ENCODE measurements around the gene RCHY1. TPM values are rescaled to one million over a fixed set of nuclear protein-coding genes. Genes with fewer than 3 reads are reported as not detected.
A peak's percentile ranks its signal among the peaks of the same experiment; 100 is the strongest.
"Not testable (repeated sequence)": the region's sequence is repeated elsewhere in the genome, so short reads cannot be mapped to it uniquely, and the experiment has no call there.

Gene RCHY1
- total RNA-seq, 2 experiments from 2014 or later = 28.5 to 34.1 TPM

DNA sequence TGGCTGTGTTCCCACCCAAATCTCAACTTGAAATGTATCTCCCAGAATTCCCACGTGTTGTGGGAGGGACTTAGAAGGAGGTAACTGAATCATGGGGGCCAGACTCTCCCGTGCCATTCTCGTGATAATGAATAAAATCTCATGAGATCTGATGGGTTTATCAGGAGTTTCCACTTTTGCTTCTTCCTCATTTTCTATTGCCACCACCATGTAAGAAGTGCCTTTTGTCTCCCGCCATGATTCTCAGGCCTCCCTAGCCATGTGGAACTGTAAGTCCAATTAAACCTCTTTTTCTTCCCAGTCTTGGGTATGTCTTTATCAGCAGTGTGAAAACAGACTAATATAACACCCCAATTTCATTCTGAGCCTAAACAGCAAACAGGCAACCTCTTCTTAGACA lies 4.6 kb downstream of the RCHY1 start:
- ATAC-seq; CTCF ChIA-PET; H3K4me3 Mint-ChIP-seq; H3K27ac Mint-ChIP-seq; H3K9me3 Mint-ChIP-seq (ENCODE audit: low read depth); H3K27me3 Mint-ChIP-seq; DNase-seq: not testable (repeated sequence)
- H3K36me3 Mint-ChIP-seq = peaks cover 44% of the 10 kb centered on the region
- H3K4me1 Mint-ChIP-seq = peaks cover 26% of the 10 kb centered on the region

DNA sequence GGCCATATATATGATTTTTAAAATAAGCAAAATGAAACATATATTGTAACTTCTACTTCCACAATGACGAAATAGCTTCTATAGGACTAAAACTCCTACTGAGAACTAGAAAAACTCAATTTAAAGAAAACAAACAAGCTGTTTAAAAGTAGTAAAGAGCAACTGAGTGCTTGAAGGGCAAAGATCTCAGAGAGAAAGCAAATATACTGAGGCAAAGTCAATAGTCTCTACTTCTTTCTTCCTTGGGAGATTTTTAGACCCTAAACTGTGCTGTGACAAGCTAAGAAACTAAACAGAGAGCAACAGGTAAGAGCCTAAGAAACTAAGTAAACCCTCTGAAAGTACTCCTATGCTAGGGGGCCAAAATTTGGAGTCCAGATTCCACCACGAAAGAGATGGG lies 8.6 kb downstream of the RCHY1 start:
- Mint-ChIP-seq H3K4me1 (peaks cover 18% of the 10 kb centered on the region), H3K9me3 (ENCODE audit: low read depth) (no peaks in the 10 kb centered on the region), H3K36me3 (peaks cover 62% of the 10 kb centered on the region), H3K4me3 (no peak overlapping the region), H3K27ac (no peak overlapping the region), H3K27me3 (no peaks in the 10 kb centered on the region)
- ATAC-seq = no peak
- DNase-seq = no peak
- CTCF ChIA-PET = interaction anchor here (0.7 to 1.2 kb wide), 2 partner anchors 12 to 30 kb away, joined by 3 read pairs; no protein-coding TSS in a partner anchor

DNA sequence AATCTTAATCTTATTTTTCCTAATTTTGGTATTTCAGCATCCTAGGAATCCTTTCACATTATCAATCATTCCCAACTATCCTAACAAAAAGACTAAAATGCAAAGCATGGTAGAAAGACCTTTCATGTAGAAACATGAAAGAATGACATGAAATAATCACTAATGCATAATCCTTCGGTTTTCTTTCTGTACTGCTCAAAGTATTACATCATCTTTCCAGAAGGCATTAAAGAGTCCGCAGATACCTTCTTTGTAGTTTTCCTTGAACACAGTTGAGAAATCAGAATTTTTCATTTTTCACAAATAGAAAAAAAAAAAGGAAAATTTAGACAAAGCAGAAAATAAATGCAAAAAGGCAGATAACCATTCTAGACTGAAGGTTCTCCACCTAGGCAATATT lies 11.5 kb downstream of the RCHY1 start:
- peaks cover 72% of the 10 kb centered on the region for H3K36me3 Mint-ChIP-seq
- no peak overlapping the region for H3K4me3 Mint-ChIP-seq
- peaks cover 14% of the 10 kb centered on the region for H3K4me1 Mint-ChIP-seq
- H3K27ac Mint-ChIP-seq = no peak overlapping the region
- peaks cover 2% of the 10 kb centered on the region for H3K9me3 Mint-ChIP-seq (ENCODE audit: low read depth)
- DNase-seq = no peak
- ATAC-seq = no peak
- no peaks in the 10 kb centered on the region for H3K27me3 Mint-ChIP-seq
- CTCF ChIA-PET = no interaction called here

DNA sequence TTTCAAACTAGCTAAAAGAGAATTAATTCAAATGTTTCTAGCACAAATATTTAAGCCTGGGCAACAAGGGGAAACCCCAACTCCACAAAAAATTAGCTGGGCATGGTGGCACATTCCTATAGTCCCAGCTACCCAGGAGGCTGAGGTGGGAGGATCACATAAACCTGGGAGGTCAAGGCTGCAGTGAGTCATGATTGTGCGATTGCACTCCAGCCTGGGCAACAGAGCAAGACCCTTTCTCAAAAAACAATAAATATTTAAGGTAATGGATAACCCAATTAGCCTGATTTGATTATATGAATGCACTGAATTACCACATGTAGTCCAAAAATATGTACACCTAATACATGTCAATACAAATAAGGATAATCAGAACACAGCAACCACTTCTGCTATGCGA lies 14.3 kb downstream of the RCHY1 start:
- Mint-ChIP-seq H3K4me3 (no peak overlapping the region), H3K27me3 (no peaks in the 10 kb centered on the region), H3K27ac (no peak overlapping the region), H3K4me1 (peaks cover 23% of the 10 kb centered on the region), H3K36me3 (peaks cover 63% of the 10 kb centered on the region), H3K9me3 (ENCODE audit: low read depth) (peaks cover 2% of the 10 kb centered on the region)
- CTCF ChIA-PET = interaction anchor here (1.3 kb wide), 1 partner anchor 14 kb away, joined by 3 read pairs; no protein-coding TSS in a partner anchor
- no peak for ATAC-seq
- no peak for DNase-seq

DNA sequence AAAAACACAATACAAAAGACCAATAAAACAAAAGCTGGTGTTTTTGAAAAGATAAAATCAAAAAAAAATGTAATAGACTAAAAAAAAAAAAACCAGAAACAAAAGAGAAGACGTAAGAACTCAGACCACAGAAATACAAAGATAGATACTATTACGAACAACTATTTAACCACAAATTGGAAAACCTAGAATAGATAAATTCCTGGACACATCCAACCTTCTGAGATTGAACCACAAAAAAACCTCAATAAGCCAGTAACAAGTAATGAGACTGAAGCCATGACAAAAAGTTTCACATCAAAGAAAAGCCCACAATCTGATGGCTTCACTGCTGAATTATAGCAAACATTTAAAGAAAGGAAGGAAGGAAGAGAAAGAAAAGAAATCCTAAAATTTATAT lies 16.2 kb downstream of the RCHY1 start:
- Mint-ChIP-seq H3K36me3 (peaks cover 53% of the 10 kb centered on the region), H3K4me1 (peaks cover 27% of the 10 kb centered on the region), H3K9me3 (ENCODE audit: low read depth) (peaks cover 2% of the 10 kb centered on the region), H3K27me3 (no peaks in the 10 kb centered on the region), H3K27ac (no peak overlapping the region), H3K4me3 (no peak overlapping the region)
- DNase-seq = no peak
- CTCF ChIA-PET = no interaction called here
- ATAC-seq = no peak

DNA sequence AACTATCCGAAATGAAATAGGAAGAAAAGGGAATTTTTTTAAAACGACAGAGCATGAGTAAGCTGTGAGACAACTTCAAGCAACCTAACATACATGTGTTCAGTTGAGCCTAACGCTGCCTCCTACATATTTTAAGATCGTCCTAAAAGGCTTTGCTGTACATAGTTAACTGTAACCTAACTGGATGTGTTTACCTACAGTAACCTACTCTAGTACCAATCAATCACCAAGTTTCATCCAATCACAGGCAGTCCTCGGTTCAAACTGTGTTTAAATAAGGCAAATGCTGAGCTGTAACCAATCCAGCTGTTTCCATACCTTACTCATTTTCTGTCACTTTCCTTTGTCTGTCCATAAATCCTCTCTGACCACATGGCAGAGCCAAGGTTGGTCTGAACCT lies 17.1 kb downstream of the RCHY1 start:
- Mint-ChIP-seq H3K9me3 (ENCODE audit: low read depth) (peaks cover 2% of the 10 kb centered on the region), H3K27me3 (no peaks in the 10 kb centered on the region), H3K4me1 (peaks cover 27% of the 10 kb centered on the region), H3K36me3 (peaks cover 47% of the 10 kb centered on the region), H3K4me3 (no peak overlapping the region), H3K27ac (no peak overlapping the region)
- ATAC-seq (no peak), DNase-seq (no peak)
- CTCF ChIA-PET = no interaction called here

DNA sequence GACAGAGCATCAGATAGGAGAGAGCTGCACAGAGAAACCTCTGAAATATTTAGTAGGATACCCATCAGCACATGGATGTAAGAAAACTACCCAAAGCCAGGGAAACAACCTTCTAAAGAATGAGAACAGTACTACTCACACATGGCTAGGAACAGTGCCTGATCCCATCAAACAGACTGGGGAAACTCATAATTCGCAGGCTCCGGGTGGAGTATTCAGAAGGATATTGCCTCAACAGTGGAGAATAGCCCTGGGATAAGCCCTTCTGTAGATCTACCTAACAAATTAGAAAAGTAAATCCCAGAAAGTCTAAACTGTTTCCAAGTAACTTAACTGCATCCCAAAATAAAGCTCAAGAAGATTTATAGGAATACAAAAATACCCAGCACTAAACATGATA lies 17.8 kb downstream of the RCHY1 start:
- Mint-ChIP-seq H3K27ac (no peak overlapping the region), H3K4me3 (no peak overlapping the region), H3K27me3 (no peaks in the 10 kb centered on the region), H3K36me3 (peaks cover 48% of the 10 kb centered on the region), H3K9me3 (ENCODE audit: low read depth) (peaks cover 2% of the 10 kb centered on the region), H3K4me1 (peaks cover 27% of the 10 kb centered on the region)
- CTCF ChIA-PET = no interaction called here
- ATAC-seq (no peak), DNase-seq (no peak)

DNA sequence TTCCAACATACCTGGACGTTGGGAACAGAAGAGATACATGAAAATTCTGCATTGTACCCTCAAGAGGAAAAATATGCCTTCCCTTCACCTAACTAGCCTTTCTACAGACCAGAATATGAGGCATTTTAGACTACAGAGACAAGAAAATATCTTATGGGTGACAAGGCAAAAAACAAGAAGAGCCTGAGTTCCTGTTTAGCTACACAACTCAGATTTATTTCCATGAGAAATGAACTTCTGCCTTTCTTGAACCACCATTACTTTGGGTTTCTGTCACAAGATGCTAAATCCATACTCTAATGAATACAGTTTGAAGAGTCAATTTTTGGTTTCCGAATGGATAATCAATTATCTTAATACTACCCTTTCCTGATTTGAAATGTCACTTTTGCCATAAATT lies 18.7 kb downstream of the RCHY1 start:
- ATAC-seq (no peak), DNase-seq (no peak)
- CTCF ChIA-PET = no interaction called here
- H3K4me3 Mint-ChIP-seq = no peak overlapping the region
- peaks cover 2% of the 10 kb centered on the region for H3K9me3 Mint-ChIP-seq (ENCODE audit: low read depth)
- H3K36me3 Mint-ChIP-seq = peaks cover 47% of the 10 kb centered on the region
- no peaks in the 10 kb centered on the region for H3K27me3 Mint-ChIP-seq
- H3K4me1 Mint-ChIP-seq = peaks cover 27% of the 10 kb centered on the region
- H3K27ac Mint-ChIP-seq = no peak overlapping the region

DNA sequence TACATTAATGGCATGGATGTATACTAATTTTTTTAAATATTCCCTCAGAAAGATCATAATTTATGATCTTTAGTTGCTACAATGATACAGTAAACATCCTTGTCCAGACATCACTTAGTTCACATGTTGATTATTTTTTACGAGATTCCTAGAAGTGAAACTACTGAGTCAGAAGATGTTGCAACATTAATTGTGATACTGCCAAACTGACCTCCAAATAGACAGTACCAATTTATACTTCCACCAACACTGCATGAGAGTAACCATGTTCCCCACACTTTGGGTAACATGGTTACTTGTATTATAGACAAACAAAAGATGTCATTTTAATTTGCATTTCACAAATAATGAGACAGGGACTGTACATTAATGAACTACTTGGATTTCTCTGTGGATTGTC lies 19.6 kb downstream of the RCHY1 start:
- Mint-ChIP-seq H3K9me3 (ENCODE audit: low read depth) (peaks cover 2% of the 10 kb centered on the region), H3K36me3 (peaks cover 42% of the 10 kb centered on the region), H3K27ac (no peak overlapping the region), H3K4me1 (peaks cover 27% of the 10 kb centered on the region), H3K4me3 (no peak overlapping the region), H3K27me3 (no peaks in the 10 kb centered on the region)
- no peak for DNase-seq
- peak; percentile 20 for ATAC-seq
- CTCF ChIA-PET = interaction anchor here (1.5 kb wide), 1 partner anchor 11 kb away, joined by 3 read pairs; no protein-coding TSS in a partner anchor

DNA sequence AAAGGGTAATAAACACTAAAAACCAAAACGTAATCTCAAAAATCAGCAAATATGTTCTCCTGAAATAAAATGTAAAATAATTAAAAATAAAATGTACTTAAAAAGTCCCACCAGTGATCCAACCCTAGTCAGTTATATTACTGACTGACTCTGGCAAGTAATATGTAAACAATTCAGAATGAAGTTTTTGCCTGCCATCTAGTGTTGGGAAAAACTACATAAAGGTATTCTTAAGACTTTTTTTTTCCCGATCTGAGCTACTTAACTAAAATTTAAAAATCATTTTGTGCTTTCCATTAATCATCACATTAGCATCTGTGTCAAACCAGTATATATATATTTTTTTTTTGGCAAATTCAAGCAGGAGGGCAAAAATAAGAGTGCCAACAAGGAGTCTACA lies 24.0 kb downstream of the RCHY1 start:
- Mint-ChIP-seq H3K27ac (no peak overlapping the region), H3K9me3 (ENCODE audit: low read depth) (no peaks in the 10 kb centered on the region), H3K4me3 (no peak overlapping the region), H3K4me1 (peaks cover 6% of the 10 kb centered on the region), H3K36me3 (peaks cover 16% of the 10 kb centered on the region), H3K27me3 (no peaks in the 10 kb centered on the region)
- CTCF ChIA-PET = no interaction called here
- ATAC-seq (no peak), DNase-seq (no peak)

DNA sequence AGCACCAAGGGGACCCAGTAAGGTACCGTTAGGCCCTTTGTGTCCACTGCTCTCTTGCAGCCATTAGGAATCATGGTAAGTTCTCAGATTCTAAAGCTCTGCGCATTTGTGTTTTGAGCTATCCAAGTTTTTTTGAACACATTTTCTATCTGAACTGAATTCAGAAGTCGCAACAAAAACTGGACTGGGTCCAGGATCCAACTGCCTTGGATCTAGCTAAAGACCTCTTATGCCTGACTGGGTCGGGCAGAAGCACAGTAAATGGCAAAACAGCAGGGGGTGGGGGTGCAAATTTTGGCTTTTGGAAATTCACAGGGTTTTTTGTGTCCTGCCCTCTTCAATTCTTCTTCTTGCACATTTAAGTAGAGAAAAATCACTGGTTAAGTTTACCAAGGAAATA lies 30.0 kb downstream of the RCHY1 start:
- Mint-ChIP-seq H3K4me3 (no peak overlapping the region), H3K9me3 (ENCODE audit: low read depth) (no peaks in the 10 kb centered on the region), H3K27me3 (no peaks in the 10 kb centered on the region), H3K36me3 (peaks cover 32% of the 10 kb centered on the region), H3K27ac (no peak overlapping the region), H3K4me1 (no peaks in the 10 kb centered on the region)
- DNase-seq (no peak), ATAC-seq (no peak)
- CTCF ChIA-PET = no interaction called here

DNA sequence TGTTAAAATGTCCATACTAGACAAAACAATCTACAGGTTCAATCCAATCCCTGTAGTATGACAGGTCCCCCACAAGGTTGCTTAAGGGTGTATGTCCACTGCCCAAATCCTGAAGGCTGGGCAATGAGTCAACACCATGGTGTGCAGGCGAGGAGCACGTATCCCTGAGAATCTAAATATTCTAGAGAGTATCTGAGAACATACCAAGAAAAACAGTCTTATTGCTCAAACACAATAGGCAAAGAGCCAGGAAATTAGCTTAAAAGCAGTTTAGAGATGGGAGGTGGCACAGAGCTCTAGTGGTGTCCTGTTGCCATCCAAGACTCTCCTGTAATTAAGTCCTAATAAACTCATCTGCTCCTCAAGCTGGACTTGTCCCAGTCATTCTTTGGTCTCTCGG lies 37.0 kb downstream of the RCHY1 start:
- peaks cover 5% of the 10 kb centered on the region for H3K9me3 Mint-ChIP-seq (ENCODE audit: low read depth)
- CTCF ChIA-PET = no interaction called here
- H3K36me3 Mint-ChIP-seq = peaks cover 61% of the 10 kb centered on the region
- no peak overlapping the region for H3K4me3 Mint-ChIP-seq
- H3K27ac Mint-ChIP-seq = no peak overlapping the region
- ATAC-seq = no peak
- DNase-seq = no peak
- H3K27me3 Mint-ChIP-seq = no peaks in the 10 kb centered on the region
- no peaks in the 10 kb centered on the region for H3K4me1 Mint-ChIP-seq

DNA sequence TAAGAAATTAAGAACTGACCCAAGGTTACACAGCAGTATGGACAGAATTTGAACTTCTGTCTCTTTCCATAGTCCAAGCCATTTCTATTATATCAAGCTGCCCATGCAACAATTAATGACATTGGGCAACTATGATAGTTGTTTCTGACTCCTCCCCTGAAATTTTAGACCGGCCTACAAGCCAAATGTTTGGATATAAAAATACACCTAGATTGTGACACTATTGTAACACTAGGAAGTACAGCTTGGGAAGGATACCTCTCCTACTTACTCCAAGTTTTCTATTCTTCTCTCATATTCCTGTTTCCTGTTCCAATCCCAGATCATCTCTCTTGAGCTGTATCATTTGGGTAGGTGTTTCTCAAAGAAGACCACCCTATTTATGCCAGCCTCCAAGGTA lies 43.5 kb downstream of the RCHY1 start:
- Mint-ChIP-seq H3K4me3 (no peak overlapping the region), H3K4me1 (no peaks in the 10 kb centered on the region), H3K27ac (no peak overlapping the region), H3K9me3 (ENCODE audit: low read depth) (no peaks in the 10 kb centered on the region), H3K27me3 (peaks cover 2% of the 10 kb centered on the region), H3K36me3 (peaks cover 12% of the 10 kb centered on the region)
- ATAC-seq (no peak), DNase-seq (no peak)
- CTCF ChIA-PET = no interaction called here

DNA sequence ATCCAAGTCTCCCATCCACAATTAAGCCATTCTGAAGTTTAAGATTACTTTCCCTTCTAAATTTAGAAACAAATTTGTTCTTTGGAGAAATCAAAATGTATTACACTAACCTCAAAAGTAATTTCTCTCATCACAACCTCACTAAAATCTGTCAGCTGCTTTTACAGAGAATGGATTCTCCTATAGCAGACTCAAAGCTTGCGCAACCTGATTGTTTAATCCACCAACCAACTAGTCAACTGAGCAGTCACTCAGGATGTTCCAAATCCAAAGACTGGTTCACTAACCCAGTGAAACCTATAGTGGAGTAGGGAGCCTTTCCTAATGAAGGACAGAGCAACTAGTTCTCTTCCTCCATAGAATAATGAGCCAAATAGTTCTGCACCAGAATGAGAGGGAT lies 44.3 kb downstream of the RCHY1 start:
- ATAC-seq (no peak), DNase-seq (no peak)
- CTCF ChIA-PET = no interaction called here
- H3K4me3 Mint-ChIP-seq = no peak overlapping the region
- no peaks in the 10 kb centered on the region for H3K9me3 Mint-ChIP-seq (ENCODE audit: low read depth)
- H3K27me3 Mint-ChIP-seq = peaks cover 3% of the 10 kb centered on the region
- H3K4me1 Mint-ChIP-seq = no peaks in the 10 kb centered on the region
- no peak overlapping the region for H3K27ac Mint-ChIP-seq
- H3K36me3 Mint-ChIP-seq = peaks cover 9% of the 10 kb centered on the region

DNA sequence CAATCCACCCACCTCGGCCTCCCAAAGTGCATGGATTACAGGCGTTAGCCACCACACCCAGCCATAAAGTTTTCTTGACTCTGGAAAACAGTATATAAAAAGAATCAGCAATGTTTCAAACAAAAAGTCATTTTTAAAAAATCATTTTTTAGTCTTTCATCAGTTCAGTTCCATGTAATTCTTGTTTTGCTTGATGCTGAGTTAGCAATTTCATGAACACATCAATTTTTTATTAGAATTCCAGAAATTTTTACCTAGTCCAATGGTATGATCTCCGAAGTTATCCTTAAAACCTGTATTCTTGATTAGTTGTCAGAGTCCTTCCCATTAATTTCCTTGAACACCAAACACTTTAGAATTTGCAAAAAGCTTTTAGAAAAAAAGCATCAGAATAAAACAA lies 56.8 kb downstream of the RCHY1 start:
- no peaks in the 10 kb centered on the region for H3K4me1 Mint-ChIP-seq
- H3K27ac Mint-ChIP-seq = no peak overlapping the region
- CTCF ChIA-PET = no interaction called here
- no peaks in the 10 kb centered on the region for H3K36me3 Mint-ChIP-seq
- DNase-seq (no peak), ATAC-seq (no peak)
- no peaks in the 10 kb centered on the region for H3K9me3 Mint-ChIP-seq (ENCODE audit: low read depth)
- no peak overlapping the region for H3K4me3 Mint-ChIP-seq
- H3K27me3 Mint-ChIP-seq = peaks cover 3% of the 10 kb centered on the region

Data from activated CD8-positive, alpha-beta memory T cell treated with anti-CD3 and anti-CD28 coated beads, Interleukin-2, amount 10 ng/mL, durations not matched to agents 7 days and 5 days (primary cell).